K562 (cell line): ENCODE data around the gene FCRL6. TPM values are rescaled to one million over a fixed set of nuclear protein-coding genes. Genes with fewer than 3 reads are reported as not detected.

Experiments
- ATAC-seq: fragments of 200-7000 bp; cut with Tn5 transposase; 3 replicates; pipeline ENCODE4 v1.9.1; 2020; ENCODE audit warnings: moderate library complexity
- BruUV-seq: library from RNA; stranded (reverse); fragments of 400-500 nt; replicated peaks from 2 replicates; lab custom pipeline; 2021; lab: Mats Ljungman, UMichigan
- CTCF ChIA-PET: fragments of 300-600 bp; formaldehyde crosslinking; extraction: SDS; loops from one replicate; lab custom pipeline; 2021; ENCODE audit warnings: low intra/inter-chr PET ratio; lab: Yijun Ruan, JAX
- POLR2A ChIA-PET: fragments of 300-600, 350-650 bp; sonication (Branson Sonifier 250); formaldehyde crosslinking; extraction: SDS; loops from one replicate; lab custom pipeline; 2021; ENCODE audit warnings: antibody characterized with exemption, inconsistent platforms; lab: Yijun Ruan, JAX
- DNase-seq, 4 experiments: peaks; one replicate each; pipeline versions ENCODE4 v3.0.0 to v3.0.0-alpha.2; 2011 to 2018; ENCODE audit warnings: low spot score in 3 of 4, mixed read lengths in 3 of 4; ENCODE audit errors: extremely low read depth in 1 of 4
- FAIRE-seq: peaks from 2 replicates; lab custom pipeline; 2011; peaks lifted over from hg19 to GRCh38; lab: Jason Lieb, UNC
- H2AFZ ChIP-seq: 2 replicates; pipeline ENCODE4 v1.6.0; 2011; ENCODE audit warnings: low read depth, low read length, control low read depth, inconsistent platforms
- H3K27ac ChIP-seq: fragments of 200-600 bp; 3 replicates; pipeline ENCODE4 v1.8.0; 2011; ENCODE audit warnings: low read depth, mild to moderate bottlenecking, control low read depth, inconsistent platforms, low read length, moderate library complexity, mixed read lengths; ENCODE audit errors: extremely low read depth
- H3K27me3 ChIP-seq, 2 experiments: fragments of 300-600 bp in 1 of 2; 2 replicates in 1 of 2; 3 replicates in 1 of 2; pipeline versions ENCODE4 v1.6.0 to v1.8.0; 2011; ENCODE audit warnings: inconsistent platforms in 2 of 2, low read length in 2 of 2, mild to moderate bottlenecking in 1 of 2, mixed read lengths in 1 of 2, moderate library complexity in 1 of 2; ENCODE audit not compliant: control insufficient read depth in 2 of 2, insufficient read depth in 2 of 2
- H3K36me3 ChIP-seq: fragments of 300-600 bp; 3 replicates; pipeline ENCODE4 v1.8.0; 2011; ENCODE audit warnings: mild to moderate bottlenecking, low read length, inconsistent platforms; ENCODE audit not compliant: control insufficient read depth, insufficient read depth
- H3K4me1 ChIP-seq, 2 experiments: fragments of 200-600 bp in 1 of 2; replicated peaks in 1 of 2; 2 replicates in 1 of 2; 3 replicates in 1 of 2; pipeline versions ENCODE4 v1.5.1 to v1.8.0; 2011; ENCODE audit warnings: inconsistent platforms in 2 of 2, low read length in 2 of 2, mild to moderate bottlenecking in 1 of 2, mixed read lengths in 1 of 2, moderate library complexity in 1 of 2; ENCODE audit not compliant: control insufficient read depth in 2 of 2, insufficient read depth in 2 of 2
- H3K4me2 ChIP-seq: 2 replicates; pipeline ENCODE4 v1.6.1; 2011; ENCODE audit warnings: low read length, control low read depth, inconsistent platforms, mixed read lengths; ENCODE audit not compliant: insufficient read depth
- H3K4me3 ChIP-seq: fragments of 200-600 bp; sonication (generic), shearing (Covaris generic); 2 replicates; pipeline ENCODE4 v1.5.1; 2016; ENCODE audit warnings: control low read depth, inconsistent platforms
- H3K79me2 ChIP-seq: fragments of 200-600 bp; 3 replicates; pipeline ENCODE4 v1.8.0; 2011; ENCODE audit warnings: low read length, inconsistent platforms; ENCODE audit not compliant: control insufficient read depth, insufficient read depth
- H3K9ac ChIP-seq, 2 experiments: 2 replicates each; pipeline versions ENCODE4 v1.6.0 to v1.6.1; 2011; ENCODE audit warnings: low read depth in 2 of 2, low read length in 2 of 2, control low read depth in 1 of 2, inconsistent platforms in 1 of 2, mild to moderate bottlenecking in 1 of 2, mixed read lengths in 1 of 2; ENCODE audit not compliant: insufficient read depth in 1 of 2
- H3K9me1 ChIP-seq: one replicate; pipeline ENCODE4 v1.6.0; 2011; ENCODE audit warnings: inconsistent platforms, mild to moderate bottlenecking, low read length, moderate library complexity; ENCODE audit not compliant: control insufficient read depth, insufficient read depth
- H3K9me3 ChIP-seq: replicated peaks from 2 replicates; pipeline ENCODE4 v1.5.1; 2011; ENCODE audit warnings: low read depth, low read length, inconsistent platforms; ENCODE audit not compliant: control insufficient read depth, insufficient read depth
- H4K20me1 ChIP-seq: replicated peaks from 2 replicates; pipeline ENCODE4 v1.6.1; 2011; ENCODE audit warnings: low read length, inconsistent platforms, mixed read lengths; ENCODE audit not compliant: control insufficient read depth, insufficient read depth
- FOXK2 ChIP-seq, 2 experiments: fragments of 450-650 bp; IDR thresholded peaks in 1 of 2; conservative IDR thresholded peaks in 1 of 2; 2 replicates each; pipeline ENCODE4 v1.6.1; 2016; ENCODE audit warnings: low read depth in 2 of 2, mild to moderate bottlenecking in 1 of 2
- GTF2F1 ChIP-seq: IDR thresholded peaks from 2 replicates; pipeline ENCODE4 v1.6.1; 2011; ENCODE audit warnings: low read depth, low read length, improper control_type of control experiment
- KDM4B ChIP-seq, 2 experiments: fragments of 450-650 bp in 1 of 2; sonication (generic) in 1 of 2; IDR thresholded peaks; 2 replicates each; pipeline ENCODE4 v1.6.1; 2016 to 2017; ENCODE audit warnings: borderline replicate concordance in 2 of 2, antibody characterized with exemption in 1 of 2, low read depth in 1 of 2, mild to moderate bottlenecking in 1 of 2
- MYNN ChIP-seq, 2 experiments: sonication (generic); formaldehyde crosslinking in 1 of 2; IDR thresholded peaks; 2 replicates each; pipeline versions ENCODE4 v1.5.0 to v1.6.1; 2016 to 2020; ENCODE audit warnings: antibody characterized with exemption in 1 of 2, missing genetic modification reagents in 1 of 2
- ZNF507 ChIP-seq: conservative IDR thresholded peaks from 2 replicates; pipeline ENCODE4 v1.6.1; 2017; ENCODE audit warnings: missing genetic modification characterization, missing compliant biosample characterization
- ZNF77 ChIP-seq: fragments of 250-450 bp; sonication (Bioruptor Pico); IDR thresholded peaks from 2 replicates; pipeline ENCODE4 v1.5.0; 2020
- WGBS: fragments of 100-300 bp; shearing (Covaris generic); methylation state at CpG from one replicate; pipeline ENCODE4 v1.1.6; 2016; ENCODE audit warnings: low coverage, mixed read lengths; ENCODE audit not compliant: insufficient coverage; ENCODE audit errors: missing lambda C conversion rate; 5-methylcytosine and 5-hydroxymethylcytosine counted together
- in situ Hi-C: fragments of 300-500 bp; cut with MboI; formaldehyde crosslinking; loops from 4 replicates; pipeline ENCODE4 v1.15.0; 2018; ENCODE audit warnings: inconsistent platforms, mixed read lengths
- intact Hi-C: fragments of 100-400 bp; cut with micrococcal nuclease; formaldehyde crosslinking; loops from 2 replicates; pipeline ENCODE4 v1.14.2; 2022
- polyA plus RNA-seq, 8 experiments: library from polyadenylated mRNA; depleted of rRNA in 4 of 8; stranded (reverse) in 5 of 8; unstranded in 3 of 8; fragments of >200 nt; fragmentation: Nextera tagmentation in 2 of 8; fragmentation: Illumina TruSeq in 1 of 8; extraction: Ambion mirVana in 2 of 8; extraction: Trizol in 1 of 8; gene quantifications; 2 replicates each; pipeline versions ENCODE4 v1.2.1 to v1.2.3, GENCODE V29; 2011 to 2014; ENCODE audit warnings: inconsistent platforms in 1 of 8, missing spikeins in 1 of 8
- total RNA-seq, 7 experiments: library from RNA; depleted of rRNA in 6 of 7; stranded (reverse); fragments of >200 nt in 6 of 7; fragmentation: Illumina TruSeq in 2 of 7; extraction: Trizol in 2 of 7; gene quantifications; 2 replicates each; pipeline versions ENCODE4 v1.2.1 to v1.2.3, GENCODE V29; 2011 to 2021; ENCODE audit warnings: low replicate concordance in 1 of 7
- TF ChIP-seq, protein P1 (sequence below): fragments of 250-450 bp; sonication (Bioruptor Pico); IDR thresholded peaks from 2 replicates; pipeline ENCODE4 v1.6.1; 2021; ENCODE audit warnings: mild to moderate bottlenecking
- TF ChIP-seq, protein P2 (sequence below): fragments of 450-650 bp; IDR thresholded peaks from 2 replicates; pipeline ENCODE4 v1.7.0; 2016; ENCODE audit warnings: borderline replicate concordance
- TF ChIP-seq, protein P3 (sequence below), 2 experiments: fragments of 450-650 bp in 1 of 2; sonication (generic) in 1 of 2; formaldehyde crosslinking; conservative IDR thresholded peaks; 2 replicates each; pipeline versions ENCODE4 v1.4.0 to v1.8.1; 2020 to 2022; ENCODE audit warnings: mild to moderate bottlenecking in 1 of 2, missing genetic modification reagents in 1 of 2
- TF ChIP-seq, protein P4 (sequence below): sonication (generic); formaldehyde crosslinking; IDR thresholded peaks from 2 replicates; pipeline ENCODE4 v1.8.0; 2022; ENCODE audit warnings: mild to moderate bottlenecking, missing genetic modification reagents
- TF ChIP-seq, protein P5 (sequence below): fragments of 450-650 bp; IDR thresholded peaks from 2 replicates; pipeline ENCODE4 v1.6.1; 2016; ENCODE audit warnings: missing biosample characterization, missing genetic modification characterization
- TF ChIP-seq, protein P6 (sequence below), 2 experiments: fragments of 450-650 bp in 1 of 2; IDR thresholded peaks; 2 replicates each; pipeline ENCODE4 v1.6.1; 2011 to 2017; ENCODE audit warnings: low read depth in 2 of 2, antibody characterized with exemption in 1 of 2, borderline replicate concordance in 1 of 2, low read length in 1 of 2, mild to moderate bottlenecking in 1 of 2, mixed read lengths in 1 of 2; ENCODE audit not compliant: control insufficient read depth in 1 of 2

Gene FCRL6
- total and polyA plus RNA-seq, 9 of the 15 experiments (the other 6 are each of a cell fraction or from before 2014, with no cell fraction given) = not detected

DNA sequence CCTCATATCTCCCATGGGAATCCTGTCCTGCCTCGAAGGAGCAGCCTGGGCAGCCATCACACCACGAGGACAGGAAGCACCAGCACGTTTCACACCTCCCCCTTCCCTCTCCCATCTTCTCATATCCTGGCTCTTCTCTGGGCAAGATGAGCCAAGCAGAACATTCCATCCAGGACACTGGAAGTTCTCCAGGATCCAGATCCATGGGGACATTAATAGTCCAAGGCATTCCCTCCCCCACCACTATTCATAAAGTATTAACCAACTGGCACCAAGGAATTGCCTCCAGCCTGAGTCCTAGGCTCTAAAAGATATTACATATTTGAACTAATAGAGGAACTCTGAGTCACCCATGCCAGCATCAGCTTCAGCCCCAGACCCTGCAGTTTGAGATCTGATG, 33.2 kb downstream of the FCRL6 start:
- ChIA-PET CTCF (interaction anchor here (0.7 to 2.7 kb wide), 2 partner anchors 55 to 57 kb away, joined by 4 to 14 read pairs; no protein-coding TSS in a partner anchor), POLR2A (no interaction called here)
- Histone ChIP-seq H3K79me2 (no peaks in the 10 kb centered on the region), H3K27me3 (peaks cover 8 to 31% of the 10 kb centered on the region in 2 experiments; a peak in 4 of 5 replicates), H4K20me1 (no peaks in the 10 kb centered on the region), H3K4me1 (peaks cover 0 to 3% of the 10 kb centered on the region in 2 experiments; a peak in 1 of 5 replicates), H2AFZ (no peak overlapping the region), H3K27ac (no peak overlapping the region), H3K4me2 (no peak overlapping the region), H3K9me1 (no peaks in the 10 kb centered on the region), H3K36me3 (no peaks in the 10 kb centered on the region), H3K9me3 (no peaks in the 10 kb centered on the region), H3K9ac (no peak overlapping the region), H3K4me3 (no peak overlapping the region)
- in situ Hi-C loops = no loop called here
- DNase-seq = no peak
- intact Hi-C loops = loop anchor here (10.0 kb wide), 1 partner anchor 89 kb away; the partner anchor contains the start of gene TAGLN2
- no TSS peak for BruUV-seq
- no peak for ATAC-seq
- FAIRE-seq = no peak
- 0% methylated on average over 3 of the region's 3 CpGs for WGBS
- TF ChIP-seq, protein P1, sequence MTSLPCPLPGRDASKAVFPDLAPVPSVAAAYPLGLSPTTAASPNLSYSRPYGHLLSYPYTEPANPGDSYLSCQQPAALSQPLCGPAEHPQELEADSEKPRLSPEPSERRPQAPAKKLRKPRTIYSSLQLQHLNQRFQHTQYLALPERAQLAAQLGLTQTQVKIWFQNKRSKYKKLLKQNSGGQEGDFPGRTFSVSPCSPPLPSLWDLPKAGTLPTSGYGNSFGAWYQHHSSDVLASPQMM (CRISPR knock-in tag) = no peak
- TF ChIP-seq, protein P2, sequence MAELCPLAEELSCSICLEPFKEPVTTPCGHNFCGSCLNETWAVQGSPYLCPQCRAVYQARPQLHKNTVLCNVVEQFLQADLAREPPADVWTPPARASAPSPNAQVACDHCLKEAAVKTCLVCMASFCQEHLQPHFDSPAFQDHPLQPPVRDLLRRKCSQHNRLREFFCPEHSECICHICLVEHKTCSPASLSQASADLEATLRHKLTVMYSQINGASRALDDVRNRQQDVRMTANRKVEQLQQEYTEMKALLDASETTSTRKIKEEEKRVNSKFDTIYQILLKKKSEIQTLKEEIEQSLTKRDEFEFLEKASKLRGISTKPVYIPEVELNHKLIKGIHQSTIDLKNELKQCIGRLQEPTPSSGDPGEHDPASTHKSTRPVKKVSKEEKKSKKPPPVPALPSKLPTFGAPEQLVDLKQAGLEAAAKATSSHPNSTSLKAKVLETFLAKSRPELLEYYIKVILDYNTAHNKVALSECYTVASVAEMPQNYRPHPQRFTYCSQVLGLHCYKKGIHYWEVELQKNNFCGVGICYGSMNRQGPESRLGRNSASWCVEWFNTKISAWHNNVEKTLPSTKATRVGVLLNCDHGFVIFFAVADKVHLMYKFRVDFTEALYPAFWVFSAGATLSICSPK = no peak
- TF ChIP-seq, protein P3, sequence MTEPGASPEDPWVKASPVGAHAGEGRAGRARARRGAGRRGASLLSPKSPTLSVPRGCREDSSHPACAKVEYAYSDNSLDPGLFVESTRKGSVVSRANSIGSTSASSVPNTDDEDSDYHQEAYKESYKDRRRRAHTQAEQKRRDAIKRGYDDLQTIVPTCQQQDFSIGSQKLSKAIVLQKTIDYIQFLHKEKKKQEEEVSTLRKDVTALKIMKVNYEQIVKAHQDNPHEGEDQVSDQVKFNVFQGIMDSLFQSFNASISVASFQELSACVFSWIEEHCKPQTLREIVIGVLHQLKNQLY (CRISPR knock-in tag; conservative IDR thresholded peaks at IDR 0.05) = no peak
- TF ChIP-seq ZNF507 = no peak
- TF ChIP-seq, protein P4, sequence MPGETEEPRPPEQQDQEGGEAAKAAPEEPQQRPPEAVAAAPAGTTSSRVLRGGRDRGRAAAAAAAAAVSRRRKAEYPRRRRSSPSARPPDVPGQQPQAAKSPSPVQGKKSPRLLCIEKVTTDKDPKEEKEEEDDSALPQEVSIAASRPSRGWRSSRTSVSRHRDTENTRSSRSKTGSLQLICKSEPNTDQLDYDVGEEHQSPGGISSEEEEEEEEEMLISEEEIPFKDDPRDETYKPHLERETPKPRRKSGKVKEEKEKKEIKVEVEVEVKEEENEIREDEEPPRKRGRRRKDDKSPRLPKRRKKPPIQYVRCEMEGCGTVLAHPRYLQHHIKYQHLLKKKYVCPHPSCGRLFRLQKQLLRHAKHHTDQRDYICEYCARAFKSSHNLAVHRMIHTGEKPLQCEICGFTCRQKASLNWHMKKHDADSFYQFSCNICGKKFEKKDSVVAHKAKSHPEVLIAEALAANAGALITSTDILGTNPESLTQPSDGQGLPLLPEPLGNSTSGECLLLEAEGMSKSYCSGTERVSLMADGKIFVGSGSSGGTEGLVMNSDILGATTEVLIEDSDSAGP = no peak
- no peak for TF ChIP-seq MYNN (IDR thresholded peaks at IDR 0.05)
- TF ChIP-seq MYNN (CRISPR knock-in tag; IDR thresholded peaks at IDR 0.05) = no peak
- TF ChIP-seq, protein P5, sequence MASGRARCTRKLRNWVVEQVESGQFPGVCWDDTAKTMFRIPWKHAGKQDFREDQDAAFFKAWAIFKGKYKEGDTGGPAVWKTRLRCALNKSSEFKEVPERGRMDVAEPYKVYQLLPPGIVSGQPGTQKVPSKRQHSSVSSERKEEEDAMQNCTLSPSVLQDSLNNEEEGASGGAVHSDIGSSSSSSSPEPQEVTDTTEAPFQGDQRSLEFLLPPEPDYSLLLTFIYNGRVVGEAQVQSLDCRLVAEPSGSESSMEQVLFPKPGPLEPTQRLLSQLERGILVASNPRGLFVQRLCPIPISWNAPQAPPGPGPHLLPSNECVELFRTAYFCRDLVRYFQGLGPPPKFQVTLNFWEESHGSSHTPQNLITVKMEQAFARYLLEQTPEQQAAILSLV (tag) = no peak
- TF ChIP-seq GTF2F1 = no peak
- TF ChIP-seq KDM4B (IDR thresholded peaks at IDR 0.05; ENCODE audit: borderline replicate concordance in 2 of 2, low read depth in 1 of 2) = no peak
- TF ChIP-seq ZNF77 (CRISPR knock-in tag) = no peak
- TF ChIP-seq, protein P6, sequence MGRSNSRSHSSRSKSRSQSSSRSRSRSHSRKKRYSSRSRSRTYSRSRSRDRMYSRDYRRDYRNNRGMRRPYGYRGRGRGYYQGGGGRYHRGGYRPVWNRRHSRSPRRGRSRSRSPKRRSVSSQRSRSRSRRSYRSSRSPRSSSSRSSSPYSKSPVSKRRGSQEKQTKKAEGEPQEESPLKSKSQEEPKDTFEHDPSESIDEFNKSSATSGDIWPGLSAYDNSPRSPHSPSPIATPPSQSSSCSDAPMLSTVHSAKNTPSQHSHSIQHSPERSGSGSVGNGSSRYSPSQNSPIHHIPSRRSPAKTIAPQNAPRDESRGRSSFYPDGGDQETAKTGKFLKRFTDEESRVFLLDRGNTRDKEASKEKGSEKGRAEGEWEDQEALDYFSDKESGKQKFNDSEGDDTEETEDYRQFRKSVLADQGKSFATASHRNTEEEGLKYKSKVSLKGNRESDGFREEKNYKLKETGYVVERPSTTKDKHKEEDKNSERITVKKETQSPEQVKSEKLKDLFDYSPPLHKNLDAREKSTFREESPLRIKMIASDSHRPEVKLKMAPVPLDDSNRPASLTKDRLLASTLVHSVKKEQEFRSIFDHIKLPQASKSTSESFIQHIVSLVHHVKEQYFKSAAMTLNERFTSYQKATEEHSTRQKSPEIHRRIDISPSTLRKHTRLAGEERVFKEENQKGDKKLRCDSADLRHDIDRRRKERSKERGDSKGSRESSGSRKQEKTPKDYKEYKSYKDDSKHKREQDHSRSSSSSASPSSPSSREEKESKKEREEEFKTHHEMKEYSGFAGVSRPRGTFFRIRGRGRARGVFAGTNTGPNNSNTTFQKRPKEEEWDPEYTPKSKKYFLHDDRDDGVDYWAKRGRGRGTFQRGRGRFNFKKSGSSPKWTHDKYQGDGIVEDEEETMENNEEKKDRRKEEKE (IDR thresholded peaks at IDR 0.05; ENCODE audit: borderline replicate concordance in 1 of 2, control insufficient read depth in 1 of 2, low read depth in 2 of 2, low read length in 1 of 2) = no peak
- no peak for TF ChIP-seq FOXK2 (conservative IDR thresholded peaks at IDR 0.05 in 1 of 2, IDR thresholded peaks at IDR 0.05 in 1 of 2; ENCODE audit: low read depth in 2 of 2)
